LNCAP (cell line): ENCODE data around the gene PER2.

ENCODE experiments used
- TF ChIP-seq, protein P1 (sequence below): fragments of 450-650 bp; IDR thresholded peaks from 2 replicates; pipeline ENCODE4 v1.5.1; 2017; ENCODE audit warnings: mild to moderate bottlenecking

Gene PER2

DNA sequence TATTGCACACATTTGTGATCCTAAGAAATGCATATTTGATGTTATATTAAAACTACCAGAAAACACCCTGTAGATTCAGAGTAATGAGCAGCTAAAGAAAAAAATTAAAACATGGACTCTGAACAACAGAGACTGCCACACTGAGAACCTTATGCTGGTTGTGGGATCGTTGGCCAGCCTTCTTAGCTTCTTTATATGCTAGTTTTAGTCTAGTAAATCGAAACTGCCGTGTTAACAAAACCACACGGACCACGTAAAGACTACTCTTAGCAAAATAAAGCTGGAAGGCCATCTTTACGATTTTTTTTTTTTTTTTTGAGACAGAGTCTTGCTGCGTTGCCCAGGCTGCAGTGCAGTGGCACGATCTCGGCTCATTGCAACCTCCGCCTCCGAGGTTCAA, 22.8 kb downstream of the PER2 start:
- TF ChIP-seq, protein P1, sequence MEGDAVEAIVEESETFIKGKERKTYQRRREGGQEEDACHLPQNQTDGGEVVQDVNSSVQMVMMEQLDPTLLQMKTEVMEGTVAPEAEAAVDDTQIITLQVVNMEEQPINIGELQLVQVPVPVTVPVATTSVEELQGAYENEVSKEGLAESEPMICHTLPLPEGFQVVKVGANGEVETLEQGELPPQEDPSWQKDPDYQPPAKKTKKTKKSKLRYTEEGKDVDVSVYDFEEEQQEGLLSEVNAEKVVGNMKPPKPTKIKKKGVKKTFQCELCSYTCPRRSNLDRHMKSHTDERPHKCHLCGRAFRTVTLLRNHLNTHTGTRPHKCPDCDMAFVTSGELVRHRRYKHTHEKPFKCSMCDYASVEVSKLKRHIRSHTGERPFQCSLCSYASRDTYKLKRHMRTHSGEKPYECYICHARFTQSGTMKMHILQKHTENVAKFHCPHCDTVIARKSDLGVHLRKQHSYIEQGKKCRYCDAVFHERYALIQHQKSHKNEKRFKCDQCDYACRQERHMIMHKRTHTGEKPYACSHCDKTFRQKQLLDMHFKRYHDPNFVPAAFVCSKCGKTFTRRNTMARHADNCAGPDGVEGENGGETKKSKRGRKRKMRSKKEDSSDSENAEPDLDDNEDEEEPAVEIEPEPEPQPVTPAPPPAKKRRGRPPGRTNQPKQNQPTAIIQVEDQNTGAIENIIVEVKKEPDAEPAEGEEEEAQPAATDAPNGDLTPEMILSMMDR = no peak

DNA sequence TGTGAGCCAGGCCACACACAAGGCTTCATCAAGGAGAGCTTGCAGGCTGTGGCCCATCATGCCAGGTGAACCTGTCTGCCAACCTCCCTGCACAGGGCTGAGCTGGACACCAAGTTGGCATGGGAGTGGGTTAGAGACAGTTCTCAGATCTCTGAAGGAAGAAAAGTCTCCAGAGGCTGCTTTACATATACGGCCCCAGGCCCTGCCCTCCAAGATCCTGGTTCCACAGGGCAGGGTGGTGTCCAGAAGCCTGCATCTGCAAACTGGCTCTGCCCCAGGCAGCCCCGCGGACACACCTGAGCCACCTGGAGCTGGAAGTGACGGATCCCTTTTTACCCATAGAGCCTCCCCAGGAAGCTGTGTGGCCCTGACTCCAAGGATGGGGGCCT, 24.3 kb downstream of the PER2 start:
- TF ChIP-seq, protein P1 = no peak

DNA sequence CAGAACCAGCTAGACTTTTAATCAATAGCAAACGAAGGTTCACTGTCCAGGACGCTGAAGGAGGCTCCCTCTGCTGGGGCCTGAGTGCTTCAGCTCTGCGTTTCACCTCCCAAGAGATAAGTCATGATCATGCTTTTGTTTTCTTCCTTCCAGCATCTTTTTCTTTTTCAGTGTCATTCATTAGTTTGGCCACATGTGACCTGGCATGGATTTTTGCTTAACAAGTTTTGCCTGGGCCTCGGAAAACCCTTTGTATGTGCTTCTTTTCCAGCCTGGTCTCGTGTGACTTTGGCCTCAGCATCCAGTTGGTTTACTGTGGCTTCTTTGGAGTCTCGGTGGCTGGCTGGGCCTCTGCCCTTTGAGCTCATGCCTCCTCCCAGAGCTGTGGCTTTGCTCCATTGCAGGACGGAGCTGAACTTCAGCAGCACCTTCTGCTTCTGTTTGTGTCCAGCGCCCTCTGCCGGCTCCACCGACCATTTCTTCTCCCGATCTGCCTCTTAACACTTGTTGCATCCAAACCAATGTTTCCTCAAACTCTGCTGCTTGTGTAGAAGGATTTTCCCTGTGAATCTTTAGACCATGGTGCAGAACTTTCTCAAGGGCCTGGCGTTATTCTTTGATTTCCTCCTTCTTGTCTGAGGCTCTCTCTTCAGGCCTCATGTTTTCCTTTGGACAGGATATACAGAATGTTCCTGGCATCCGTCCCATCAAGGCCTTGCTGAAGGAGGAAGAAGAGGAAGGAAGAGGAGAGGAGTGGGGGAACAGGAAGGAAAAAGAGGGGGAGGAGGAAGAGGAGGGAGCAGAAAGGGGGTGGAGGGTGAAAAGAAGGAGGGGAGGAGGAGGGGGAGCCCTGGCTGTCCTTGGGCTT, 25.0 kb downstream of the PER2 start:
- TF ChIP-seq, protein P1 = peak; percentile 75

DNA sequence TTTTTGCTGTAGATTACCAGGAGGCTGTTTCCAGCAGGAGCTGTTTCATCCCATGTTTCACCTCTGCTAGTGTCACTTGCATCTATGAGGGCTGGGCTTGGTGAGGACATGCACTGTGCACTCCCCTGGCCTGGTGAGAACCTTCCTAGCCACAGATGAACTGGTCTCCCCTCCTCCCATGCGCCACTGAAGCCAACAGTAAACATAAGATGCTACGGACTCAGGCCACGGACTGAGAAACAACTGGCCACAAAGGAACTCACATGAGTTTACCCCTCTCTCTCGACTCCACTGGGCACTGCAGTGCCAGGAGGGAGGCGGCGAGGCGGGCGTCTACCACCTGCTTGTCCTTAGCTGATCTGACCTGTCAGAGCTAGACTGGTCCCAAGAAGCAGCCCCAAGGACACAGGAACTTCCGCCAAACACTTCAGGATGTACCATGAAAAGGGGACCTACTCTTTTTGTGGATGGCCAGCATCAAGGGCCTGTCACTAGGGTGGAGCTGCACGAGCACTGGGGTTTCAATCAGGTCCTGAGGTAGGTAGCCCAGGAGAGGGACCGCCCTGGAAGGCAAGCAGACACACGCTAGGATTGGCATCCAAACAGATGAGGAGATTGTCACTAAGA, 25.8 kb downstream of the PER2 start:
- TF ChIP-seq, protein P1 = no peak

DNA sequence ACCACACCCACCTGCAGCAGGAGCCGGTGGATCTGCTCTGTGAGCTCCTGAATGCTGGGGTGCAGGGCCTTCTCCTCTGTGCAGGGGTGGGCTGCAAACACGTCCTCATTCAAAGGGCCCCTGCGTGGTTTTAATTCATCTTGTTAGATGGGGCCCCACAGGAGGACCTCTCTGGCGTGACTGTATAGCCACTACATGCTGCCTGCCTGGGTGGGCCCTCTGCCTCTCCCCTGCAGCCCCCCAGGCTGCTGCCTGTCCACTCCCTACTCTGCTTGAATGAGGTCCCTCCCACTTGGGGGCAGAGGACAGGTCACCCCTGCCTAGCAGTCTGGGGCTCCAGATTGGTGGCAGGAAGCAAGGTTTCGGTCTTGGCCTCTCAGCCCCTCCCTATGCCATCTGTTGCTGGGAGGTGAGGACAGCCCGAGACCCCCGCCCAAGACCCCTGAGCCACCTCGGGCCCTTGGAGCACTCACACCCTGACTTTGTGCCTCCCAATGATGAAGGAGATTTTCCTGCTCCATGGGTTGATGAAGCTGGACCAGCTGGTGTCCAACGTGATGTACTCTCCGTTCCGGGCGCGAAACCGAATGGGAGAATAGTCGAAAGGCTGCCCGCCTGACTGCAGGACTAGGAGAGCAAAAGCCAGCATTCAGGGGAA, 26.6 kb downstream of the PER2 start:
- TF ChIP-seq, protein P1 = no peak

DNA sequence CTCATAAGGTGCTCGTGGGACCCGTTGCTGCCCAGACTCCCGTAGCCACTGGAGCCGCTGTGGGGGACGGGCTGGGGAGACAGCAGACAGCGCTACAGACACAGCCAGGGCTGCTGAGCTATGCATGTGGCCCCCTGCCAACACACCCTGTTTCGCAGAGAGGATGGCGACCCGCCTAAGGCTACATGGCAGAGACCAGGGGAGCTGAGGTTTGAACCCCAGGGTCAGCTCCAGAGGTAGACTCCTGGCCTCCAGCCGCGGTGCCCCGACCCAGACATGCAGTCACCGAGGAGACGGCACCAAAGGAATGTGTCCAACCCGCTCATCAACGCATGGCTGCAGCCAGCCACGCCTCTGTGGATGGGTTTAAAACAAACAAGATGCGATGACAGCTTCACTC, 27.5 kb downstream of the PER2 start:
- TF ChIP-seq, protein P1 = no peak

DNA sequence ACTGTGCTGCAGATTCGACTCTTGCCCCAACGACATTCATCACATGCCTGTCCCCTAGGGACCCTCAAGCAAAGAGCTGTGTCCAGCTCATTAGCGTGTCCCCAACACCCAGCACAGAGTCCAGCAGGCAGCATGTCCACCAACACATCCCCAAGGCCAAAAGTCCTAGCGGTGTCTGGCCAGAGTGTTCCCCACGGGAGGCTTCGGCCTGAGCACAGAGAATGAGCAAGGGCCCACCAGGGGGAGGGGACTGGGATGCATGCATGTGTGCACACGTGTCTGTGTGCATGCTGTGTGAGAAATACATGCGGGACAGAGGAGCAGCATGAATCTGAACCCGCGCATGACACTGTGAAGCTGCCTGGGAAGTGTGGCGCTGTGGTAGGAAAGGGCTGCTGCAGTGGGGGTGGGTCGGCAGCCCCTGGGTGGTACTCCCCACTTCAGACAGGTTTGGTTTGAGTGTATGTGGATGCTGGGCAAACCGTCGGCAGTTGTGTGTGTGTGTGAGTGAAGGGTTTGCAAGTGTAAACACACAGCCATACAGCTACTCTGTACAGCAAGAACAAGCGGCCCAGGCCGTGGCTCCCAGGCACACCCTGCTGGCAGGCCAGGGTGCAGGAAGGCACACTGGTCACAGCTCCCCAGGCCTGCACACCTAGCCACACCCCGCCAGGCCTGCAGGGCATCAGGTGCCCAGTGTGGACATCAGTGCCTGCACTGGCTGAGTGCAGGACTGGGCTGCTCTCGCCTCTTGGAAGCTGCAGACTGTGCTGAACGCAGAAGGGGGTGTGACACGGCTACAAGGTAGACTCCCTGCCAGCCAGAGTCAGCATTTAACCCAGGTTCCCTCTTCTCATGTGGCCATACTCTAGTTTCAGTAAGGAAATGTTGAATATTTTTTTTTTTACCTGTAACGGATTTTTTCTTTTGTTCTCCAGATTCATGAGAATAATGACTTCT, 29.1 kb downstream of the PER2 start:
- TF ChIP-seq, protein P1 = peak; percentile 37
